22Rv1 (cell line): Measurements from ENCODE around the gene GNG12.

Experiments used
- CTCF ChIP-seq: fragments of 450-650 bp; IDR thresholded peaks from 2 replicates; pipeline ENCODE4 v1.5.1; 2017; ENCODE audit warnings: mild to moderate bottlenecking
- ZFX ChIP-seq: fragments of 450-650 bp; IDR thresholded peaks from 2 replicates; pipeline ENCODE4 v1.6.1; 2017; ENCODE audit warnings: antibody characterized with exemption, borderline replicate concordance

DNA sequence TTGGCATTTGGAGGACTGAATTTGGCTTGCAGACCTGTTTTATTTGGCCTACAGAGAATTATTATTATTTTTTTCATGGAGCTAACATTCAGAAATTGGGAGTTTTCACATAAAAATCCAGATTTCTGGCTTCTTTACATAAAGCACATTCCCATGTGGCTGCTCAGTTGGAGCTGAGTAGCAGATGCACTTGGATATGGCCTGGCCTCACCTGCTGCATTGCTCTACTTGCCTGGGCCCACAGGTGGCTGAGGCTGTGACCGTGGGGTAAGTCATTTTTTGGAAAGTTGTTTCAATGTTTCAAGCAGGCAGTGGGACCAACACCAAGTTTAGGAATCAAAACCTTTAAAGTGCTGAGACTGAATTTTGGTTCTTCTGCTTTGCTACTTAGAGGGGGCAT, 91.5 kb downstream of the GNG12 start:
- TF ChIP-seq CTCF = no peak
- no peak for TF ChIP-seq ZFX
